ENCODE results near the gene CAPN14.

The CAPN14 gene, protein sequence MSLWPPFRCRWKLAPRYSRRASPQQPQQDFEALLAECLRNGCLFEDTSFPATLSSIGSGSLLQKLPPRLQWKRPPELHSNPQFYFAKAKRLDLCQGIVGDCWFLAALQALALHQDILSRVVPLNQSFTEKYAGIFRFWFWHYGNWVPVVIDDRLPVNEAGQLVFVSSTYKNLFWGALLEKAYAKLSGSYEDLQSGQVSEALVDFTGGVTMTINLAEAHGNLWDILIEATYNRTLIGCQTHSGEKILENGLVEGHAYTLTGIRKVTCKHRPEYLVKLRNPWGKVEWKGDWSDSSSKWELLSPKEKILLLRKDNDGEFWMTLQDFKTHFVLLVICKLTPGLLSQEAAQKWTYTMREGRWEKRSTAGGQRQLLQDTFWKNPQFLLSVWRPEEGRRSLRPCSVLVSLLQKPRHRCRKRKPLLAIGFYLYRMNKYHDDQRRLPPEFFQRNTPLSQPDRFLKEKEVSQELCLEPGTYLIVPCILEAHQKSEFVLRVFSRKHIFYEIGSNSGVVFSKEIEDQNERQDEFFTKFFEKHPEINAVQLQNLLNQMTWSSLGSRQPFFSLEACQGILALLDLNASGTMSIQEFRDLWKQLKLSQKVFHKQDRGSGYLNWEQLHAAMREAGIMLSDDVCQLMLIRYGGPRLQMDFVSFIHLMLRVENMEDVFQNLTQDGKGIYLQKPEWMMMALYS

DNA sequence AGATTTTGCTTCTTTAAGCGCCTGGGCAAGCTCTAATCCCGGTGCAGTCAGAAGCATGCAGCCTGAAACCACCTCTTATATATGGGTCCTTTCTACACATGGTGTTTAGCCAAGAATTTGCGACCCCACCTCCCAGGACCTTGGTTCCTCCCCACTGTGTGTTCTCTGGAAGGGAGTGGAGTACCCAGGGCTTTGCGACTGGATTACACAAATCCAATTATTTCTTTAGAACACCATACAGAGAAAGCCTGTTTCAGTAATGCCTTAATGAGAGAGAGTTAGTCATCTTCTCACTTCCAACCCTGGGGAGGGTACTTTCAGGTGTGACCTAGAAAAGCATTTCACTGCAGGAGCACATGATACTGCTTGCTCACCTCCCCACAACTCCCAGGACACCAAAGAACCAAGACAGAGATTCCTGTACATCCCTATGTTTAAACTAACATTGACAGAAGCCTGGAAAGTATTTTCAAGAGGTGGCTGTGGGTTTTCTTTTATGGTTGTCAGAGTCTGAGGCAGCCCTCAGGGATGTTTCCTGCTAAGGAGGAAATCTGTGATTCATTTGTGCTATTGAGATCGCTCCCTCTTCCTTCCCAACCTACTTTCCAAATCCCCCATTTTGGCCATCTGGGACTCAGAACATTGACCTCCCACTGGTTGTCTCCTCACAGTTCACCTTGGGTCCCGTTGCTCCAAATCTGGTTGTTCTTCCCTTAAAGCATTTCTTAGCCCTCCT lies at the start of gene CAPN14:
Gene CAPN14, minus strand, starts transcription at position 51 of the 736 bp plus-strand sequence. CDS start 12,068 bp downstream, outside the sequence.
- in situ Hi-C loops (cut with HindIII; ENCODE audit: low sequenced_read_pairs) = no loop called here

DNA sequence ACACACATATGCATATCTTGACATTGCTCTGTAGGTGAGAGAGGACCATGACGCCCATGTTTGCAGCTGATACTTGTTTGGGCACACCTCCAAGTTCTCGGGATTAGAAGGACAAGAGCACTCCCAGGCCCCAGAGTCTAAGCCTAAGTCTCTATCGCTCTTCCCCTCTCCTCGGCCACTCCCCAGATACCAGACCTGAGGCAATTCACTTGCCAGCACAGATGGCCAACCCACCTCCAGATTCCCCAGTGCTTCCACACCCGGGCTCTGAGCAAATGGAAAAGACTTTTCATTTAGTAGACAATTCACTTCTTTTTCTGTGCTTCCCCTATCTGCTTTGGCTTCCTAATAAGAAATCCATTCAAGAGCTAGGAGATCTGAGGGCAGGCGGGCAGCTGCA lies 49.5 kb upstream of the CAPN14 start:
- in situ Hi-C loops (cut with HindIII; ENCODE audit: low sequenced_read_pairs) = no loop called here

DNA sequence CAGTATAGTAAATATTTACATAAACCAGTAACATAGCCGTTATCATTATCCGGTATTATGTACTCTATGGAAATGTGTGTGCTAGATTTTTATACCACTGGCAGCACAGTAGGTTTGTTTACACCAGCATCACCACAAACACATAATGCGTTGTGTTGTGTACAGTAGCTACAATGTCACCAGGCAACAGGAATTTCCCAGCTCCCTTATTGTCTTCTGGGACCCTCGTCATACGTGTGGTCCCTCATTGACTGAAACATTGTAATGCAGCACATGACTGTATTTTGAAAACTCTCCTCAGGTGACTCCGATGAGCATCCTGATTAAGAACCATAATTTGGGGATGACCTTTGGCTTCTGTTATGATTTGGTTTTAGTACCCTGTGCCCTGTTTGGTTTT lies 47.9 kb upstream of the CAPN14 start:
- in situ Hi-C loops (cut with HindIII; ENCODE audit: low sequenced_read_pairs) = no loop called here

DNA sequence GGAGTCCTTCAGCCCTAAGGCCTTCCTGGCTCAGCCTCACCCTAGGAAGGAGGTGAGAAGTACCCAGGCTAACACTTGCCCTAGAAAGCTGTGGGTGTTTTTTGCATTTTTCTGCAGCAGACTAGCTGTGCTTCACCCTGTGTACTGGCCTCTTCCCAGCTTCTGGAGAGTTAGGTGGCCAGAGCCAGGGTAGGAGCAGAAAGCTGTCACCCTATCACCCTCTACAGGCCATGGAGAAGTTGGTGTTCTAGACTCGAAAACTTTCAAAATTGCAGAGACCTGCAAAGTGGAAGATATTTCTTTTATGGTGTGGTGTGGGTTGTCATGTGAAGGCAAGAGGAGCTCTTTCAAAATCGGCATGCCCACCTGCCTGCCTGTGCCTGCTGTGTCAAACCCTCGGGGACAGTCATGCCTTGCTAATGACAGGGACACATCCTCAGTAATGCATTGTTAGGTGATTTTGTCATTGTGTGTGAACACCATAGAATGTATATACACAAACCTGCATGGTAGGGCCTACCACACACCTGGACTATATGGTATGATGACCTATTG lies 46.4 kb upstream of the CAPN14 start:
- in situ Hi-C loops (cut with HindIII; ENCODE audit: low sequenced_read_pairs) = no loop called here

DNA sequence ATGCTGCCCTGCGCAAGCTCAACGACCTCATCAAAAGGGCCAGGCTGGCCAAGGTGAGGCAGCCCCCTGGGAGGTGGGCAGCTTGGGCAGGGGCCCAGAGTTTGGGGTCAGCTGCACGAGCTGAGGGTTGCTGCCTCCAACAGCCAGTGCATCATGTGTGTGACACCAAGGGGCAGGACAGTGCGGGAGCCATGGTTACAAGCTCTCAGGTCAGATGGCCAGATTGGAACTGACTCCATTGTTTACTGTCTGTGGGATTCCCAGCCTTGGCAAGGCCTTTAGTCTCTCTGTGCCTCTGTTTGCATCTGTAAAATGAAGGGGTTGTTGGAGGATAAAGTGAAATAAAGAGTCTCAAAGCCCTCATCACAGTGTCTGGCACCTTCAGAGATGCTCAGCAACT lies 43.6 kb upstream of the CAPN14 start:
- in situ Hi-C loops (cut with HindIII; ENCODE audit: low sequenced_read_pairs) = no loop called here

DNA sequence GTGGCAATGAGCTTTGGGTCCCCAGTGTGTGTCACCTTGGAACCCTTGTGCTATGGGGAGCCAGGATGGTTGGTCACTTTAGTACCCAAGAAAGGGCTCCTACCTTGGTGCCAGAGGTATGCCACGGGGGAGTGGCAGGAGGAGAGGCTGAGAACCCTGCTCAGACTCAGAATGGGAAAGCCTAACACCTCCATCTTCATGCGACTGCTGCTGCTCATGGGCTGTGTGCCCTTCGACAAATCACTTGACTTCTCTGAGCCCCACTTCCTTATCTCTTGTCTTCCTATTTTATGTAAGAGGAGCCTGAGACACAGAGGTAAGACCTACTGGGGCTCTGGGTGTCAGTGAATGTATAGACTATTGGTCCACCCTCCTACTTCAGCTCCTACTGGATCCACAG lies 41.8 kb upstream of the CAPN14 start:
- in situ Hi-C loops (cut with HindIII; ENCODE audit: low sequenced_read_pairs) = no loop called here

DNA sequence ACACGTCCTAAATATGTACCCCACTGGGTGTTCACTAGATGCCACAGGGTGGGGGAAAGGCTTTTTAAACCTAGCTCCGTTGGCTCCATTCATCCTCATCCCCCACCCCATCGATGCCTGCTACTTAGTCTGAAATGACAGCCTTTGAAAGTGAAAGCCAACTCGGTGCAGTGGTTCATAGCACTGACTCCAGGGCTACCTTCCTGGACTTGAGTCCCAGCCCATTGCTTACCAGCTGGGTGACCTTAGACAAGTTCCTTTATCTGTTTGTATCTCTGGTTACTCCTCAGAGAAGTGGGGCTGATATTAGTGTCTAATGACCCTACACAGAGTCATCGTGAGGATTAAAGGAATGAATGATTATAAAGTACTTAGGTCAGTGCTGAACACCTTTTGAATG lies 41.0 kb upstream of the CAPN14 start:
- in situ Hi-C loops (cut with HindIII; ENCODE audit: low sequenced_read_pairs) = no loop called here

DNA sequence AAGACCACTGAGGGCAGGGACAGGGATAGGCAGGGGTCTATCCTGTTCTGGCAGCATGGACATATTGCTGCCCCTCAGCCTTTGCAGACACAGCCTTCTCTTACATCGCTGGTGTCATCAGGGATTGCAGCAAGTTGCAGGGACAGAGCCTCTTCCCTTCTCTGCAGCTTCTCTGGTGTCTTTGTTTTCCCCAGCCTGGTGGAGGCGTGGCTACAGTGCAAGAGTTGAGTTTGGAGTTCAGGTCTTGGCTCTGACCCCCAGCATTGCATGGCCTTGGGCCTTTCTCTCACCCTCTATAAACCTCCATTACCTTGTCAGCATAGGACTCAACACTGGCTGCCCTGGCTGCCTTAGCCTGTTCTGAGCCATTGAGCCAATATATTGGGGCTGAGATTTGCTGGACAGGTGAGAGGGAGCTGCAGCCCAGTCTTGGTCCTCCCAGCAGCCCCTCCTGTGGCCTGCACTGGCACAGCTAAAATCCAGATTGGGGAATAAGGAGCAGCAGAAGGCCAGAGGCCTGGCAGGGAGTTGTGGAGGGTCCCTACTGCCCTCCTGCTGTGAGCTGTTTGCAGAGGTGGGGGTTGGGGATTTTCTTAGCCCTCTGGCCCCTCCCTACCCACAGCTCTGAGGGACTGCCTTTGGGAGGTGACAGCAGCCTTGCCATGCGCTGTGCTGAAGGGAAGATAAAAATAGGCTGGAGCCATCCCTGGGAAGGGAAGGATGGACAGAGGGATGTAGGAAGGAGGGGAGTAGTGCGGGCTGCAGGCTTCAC lies 39.5 kb upstream of the CAPN14 start:
- in situ Hi-C loops (cut with HindIII; ENCODE audit: low sequenced_read_pairs) = no loop called here

DNA sequence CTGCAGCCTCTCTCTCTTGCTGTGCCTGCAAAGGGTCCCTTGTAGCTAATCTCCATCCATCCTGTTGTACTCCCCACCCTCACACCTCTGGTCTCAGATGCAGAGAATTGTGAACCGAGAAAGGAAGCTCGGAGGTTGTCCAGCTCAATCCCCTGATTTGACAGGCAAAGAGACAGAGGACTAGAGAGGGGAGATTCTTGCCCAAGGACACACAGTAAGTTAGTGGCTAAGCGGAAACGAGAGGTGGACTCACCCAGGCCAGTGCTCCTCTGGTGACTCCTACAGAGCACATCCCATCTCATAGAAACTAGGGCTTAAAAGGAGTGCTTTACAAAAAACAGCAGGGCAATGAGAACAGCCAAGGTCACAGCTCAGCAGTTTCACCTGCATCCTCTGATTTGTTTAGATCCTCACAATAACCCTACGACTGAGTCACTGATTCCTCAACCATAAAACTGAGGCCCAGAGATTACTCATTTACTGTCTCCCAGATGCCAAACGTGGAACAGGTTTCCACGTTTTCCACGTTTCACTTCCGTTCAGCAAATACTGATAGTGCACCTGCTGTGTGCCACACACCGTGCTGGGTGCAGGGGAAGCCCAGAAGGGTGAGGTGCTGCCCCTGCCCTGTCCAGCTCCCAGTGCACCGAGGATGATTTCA lies 38.7 kb upstream of the CAPN14 start:
- in situ Hi-C loops (cut with HindIII; ENCODE audit: low sequenced_read_pairs) = no loop called here

DNA sequence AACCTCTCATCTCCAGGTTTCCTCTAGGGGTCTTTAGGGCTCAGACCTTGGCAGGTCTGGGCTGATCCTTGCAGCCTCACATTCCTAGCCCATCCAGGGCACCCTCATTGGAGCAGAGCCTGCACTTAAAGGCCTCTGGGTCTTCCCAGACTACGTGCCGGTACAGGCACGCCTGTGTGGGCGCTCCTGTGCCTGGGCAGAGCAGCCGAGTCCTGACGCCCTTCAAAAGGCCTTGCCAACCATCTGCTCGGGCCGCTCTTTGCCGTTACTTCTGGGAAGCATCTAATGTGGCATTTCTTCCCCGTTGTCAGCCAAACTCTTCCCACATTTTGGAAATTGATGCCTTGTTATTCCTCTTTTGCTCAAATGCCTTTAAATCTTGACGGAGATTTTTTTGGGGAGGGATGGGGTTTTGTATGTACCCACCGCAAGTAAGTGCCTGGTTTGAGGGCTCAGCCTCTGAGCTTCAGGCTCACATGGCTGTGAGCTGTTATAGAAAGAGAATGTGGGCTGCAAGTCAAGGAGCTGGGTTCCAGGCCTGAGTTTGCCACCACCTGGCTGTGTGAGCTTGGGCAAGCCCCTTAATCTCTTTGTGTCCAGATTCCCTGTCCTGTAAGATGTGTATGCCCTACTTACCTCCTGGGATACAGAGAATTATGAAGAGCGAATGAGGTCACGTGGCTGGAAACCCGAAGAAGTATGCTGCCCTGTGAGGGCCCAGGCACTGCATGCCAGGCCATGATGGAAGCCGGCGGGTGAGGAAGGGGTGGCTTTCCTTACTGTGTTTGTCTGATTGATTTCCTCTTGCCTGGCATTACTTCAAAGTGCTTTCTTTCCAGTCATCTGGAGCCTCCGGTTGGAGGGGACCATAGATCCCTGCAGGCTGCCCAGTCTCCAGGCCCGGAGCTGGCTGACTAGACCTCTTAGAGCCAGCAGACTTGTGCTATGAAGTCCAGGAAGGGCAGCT lies 37.2 kb upstream of the CAPN14 start:
- in situ Hi-C loops (cut with HindIII; ENCODE audit: low sequenced_read_pairs) = no loop called here

DNA sequence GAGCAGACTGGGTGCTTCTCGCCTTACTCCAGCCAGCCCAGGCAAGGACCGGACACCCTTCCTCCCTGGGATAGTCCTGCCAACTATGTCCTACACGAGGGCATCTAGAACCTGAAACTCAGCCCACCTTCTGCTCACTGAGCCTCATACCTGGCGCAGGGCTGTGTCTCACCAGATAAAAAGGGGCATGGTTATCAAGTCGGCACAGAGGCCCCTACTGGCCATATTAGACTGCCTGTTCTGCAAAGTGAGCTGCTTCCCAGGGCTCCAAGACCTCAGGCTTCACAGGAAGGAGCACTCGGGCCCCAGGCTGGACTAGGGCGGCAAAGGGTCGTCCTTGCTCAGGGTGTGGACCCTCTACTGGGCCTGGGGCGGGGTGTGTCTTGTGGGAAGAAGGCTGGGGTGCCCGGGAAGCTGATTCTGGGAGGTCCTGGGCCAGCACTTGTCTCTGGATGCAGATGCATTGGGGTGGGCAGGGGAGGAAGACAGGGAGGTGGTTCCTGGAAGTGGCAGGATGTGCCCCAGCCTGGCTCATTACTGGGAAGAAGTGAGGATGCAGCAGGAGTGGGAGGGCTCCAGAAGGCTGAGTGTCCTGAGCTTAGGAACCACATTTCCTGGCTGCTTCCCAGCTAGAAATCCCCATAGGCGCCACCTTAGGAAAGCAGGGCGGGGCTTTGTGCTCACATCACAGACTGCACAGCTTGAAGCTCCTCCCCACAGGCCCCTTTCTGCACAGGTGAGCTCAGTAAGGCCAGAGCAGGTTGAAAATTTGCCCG lies 36.2 kb upstream of the CAPN14 start:
- in situ Hi-C loops (cut with HindIII; ENCODE audit: low sequenced_read_pairs) = no loop called here

DNA sequence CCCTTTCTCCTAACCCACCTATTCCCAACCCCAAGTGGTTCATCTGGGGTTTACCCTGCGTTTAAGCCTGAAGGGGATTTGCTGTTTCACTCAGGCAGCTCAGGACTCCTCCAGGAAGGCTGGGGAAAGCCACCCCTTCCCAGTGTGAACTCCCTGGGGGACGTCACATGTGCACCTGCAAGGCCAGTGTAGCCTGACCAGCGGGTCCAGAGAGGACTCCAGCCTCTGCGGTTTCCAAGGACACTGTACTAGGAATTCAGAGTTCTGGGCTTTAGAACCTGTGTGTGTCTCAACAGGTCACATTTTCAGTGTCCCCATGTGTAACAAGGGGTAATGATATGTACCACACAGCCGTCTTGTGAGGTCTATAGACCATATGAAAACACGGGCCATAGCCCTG lies 34.5 kb upstream of the CAPN14 start:
- in situ Hi-C loops (cut with HindIII; ENCODE audit: low sequenced_read_pairs) = no loop called here

DNA sequence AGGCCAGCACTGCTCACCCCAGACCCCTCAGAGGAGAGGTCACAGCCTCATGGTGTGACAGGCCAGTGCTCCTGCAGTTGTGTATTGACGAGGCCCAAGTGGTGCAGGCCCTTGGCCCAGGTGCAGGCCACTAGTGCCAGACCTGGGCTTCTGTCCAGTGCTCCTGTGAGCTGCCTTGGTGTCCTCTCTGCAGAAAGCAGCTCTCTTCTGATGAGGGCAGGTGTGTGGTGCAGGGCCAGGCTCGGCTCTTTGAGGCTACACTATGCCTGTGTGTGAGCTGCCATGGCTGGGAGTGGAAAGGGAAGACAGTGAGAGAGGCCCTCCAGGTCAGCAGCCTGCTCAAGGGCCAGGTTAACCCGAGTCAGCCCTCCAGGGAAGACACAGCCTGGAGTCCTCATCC lies 33.7 kb upstream of the CAPN14 start:
- in situ Hi-C loops (cut with HindIII; ENCODE audit: low sequenced_read_pairs) = no loop called here

DNA sequence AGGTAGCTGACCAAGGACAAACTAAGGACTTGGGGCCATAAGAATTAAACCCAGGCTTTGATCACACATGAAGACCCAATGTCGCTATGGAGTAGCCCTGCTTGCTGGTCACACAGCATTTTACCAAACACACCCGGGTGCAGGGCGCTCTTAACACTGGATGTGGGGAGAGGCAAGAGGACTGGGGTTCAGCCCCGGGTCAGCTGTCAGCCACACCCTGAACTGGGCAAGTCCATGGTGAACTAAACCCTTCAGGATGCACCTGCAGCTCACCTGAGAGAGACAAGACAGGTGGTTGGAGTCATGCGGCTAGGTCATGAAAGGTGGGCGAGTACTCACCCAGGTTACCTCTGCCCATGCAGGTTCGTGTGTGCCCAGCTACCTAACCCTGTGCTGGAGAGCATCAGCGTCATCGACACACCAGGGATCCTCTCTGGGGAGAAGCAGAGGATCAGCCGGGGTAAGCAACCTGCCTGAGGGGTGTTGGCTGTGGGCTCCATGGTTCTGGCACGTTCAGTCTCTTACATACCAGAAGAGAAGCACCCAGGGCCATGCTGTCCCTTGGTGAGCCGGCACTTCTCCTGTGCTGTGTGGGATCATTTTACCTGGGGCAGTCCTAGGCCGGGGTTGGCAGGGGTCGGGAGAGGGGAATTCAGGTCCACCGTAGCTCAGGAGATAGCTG lies 31.8 kb upstream of the CAPN14 start:
- in situ Hi-C loops (cut with HindIII; ENCODE audit: low sequenced_read_pairs) = no loop called here

DNA sequence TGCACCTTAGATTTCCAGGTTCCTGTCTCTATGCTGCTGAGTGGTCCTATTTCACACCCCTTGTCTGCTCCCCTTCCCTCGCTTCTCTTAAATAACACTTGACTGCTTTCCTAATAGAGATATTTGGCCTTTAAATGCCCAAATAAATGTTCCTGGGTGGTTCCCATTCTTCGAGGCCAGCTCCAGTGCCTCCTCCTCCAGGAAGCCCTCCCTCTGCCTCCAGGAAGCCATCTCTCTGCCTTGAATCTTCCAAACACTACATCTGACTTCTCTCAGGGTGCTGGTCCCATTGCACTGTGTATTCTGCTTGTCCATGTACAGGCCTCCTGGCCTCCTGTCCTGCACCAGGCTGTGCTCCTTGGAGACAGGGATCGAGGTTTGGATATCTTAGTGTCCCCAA lies 30.8 kb upstream of the CAPN14 start:
- in situ Hi-C loops (cut with HindIII; ENCODE audit: low sequenced_read_pairs) = no loop called here

DNA sequence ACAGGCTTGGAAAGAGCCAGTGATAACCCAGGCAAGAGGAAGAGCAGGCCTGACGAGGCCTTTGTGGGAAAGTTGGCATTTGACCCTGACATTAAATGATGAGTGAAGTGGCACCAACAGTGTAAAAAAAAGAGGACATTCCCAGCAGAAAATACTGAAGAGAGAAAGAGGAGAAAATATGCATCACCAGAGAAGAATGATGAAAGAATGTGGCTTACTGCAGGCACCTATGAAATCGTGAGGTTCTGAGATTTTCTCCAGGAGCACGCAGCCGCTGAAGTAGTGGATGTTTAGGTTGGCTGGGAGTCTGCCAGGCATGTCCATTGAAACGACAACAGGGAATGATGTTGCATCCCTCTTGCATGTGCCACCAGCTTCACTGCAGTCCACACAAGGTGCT lies 30.4 kb upstream of the CAPN14 start:
- in situ Hi-C loops (cut with HindIII; ENCODE audit: low sequenced_read_pairs) = no loop called here

DNA sequence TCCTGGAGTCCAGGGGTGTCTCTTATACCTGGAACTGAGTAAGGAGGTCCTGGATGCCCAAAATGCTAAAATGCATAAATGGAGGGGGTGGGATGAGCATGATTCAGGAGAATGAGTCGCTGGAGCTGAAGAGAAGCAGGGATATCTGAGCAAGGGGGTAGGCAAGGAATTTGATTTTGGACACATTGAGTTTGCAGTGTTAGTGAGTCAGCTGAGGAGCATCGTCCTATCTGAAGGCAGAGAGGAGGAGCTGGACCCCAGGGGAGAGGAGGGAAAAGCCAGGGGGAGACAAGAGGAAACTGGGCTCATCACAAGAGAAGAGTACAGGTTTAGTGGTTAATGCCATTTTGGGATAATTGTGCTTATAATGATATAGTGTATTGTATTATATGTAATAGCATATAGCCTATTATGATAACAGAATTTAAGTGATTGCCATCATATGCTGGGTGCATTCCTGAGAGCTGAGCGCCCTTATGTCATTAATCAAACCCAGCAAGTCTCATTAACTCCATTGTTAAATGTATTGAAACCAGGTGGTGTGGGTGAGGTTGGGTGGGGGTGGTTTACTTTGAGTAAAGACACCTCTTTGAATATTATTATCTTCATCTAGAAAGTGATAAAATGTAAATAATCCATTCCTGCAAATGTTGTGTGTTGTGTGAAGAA lies 29.0 kb upstream of the CAPN14 start:
- in situ Hi-C loops (cut with HindIII; ENCODE audit: low sequenced_read_pairs) = no loop called here
